Type B pancreatic cell (in vitro differentiated cells): Measurements from ENCODE around the gene MOSMO. TPM values are rescaled to one million over a fixed set of nuclear protein-coding genes. Genes with fewer than 3 reads are reported as not detected.
"Not testable (repeated sequence)": the region's sequence is repeated elsewhere in the genome, so short reads cannot be mapped to it uniquely, and the experiment has no call there.

Experiments
- DNase-seq: peaks from one replicate; pipeline ENCODE4 v3.0.0; 2021; ENCODE audit warnings: mixed read lengths; ENCODE audit not compliant: unreplicated experiment; ENCODE audit errors: extremely low spot score
- H3K27ac Mint-ChIP-seq: 2 replicates; pipeline ENCODE4 v1.8.0; 2021; ENCODE audit warnings: mild to moderate bottlenecking, mixed read lengths
- H3K27me3 Mint-ChIP-seq: 2 replicates; pipeline ENCODE4 v1.8.0; 2021; ENCODE audit warnings: mixed read lengths
- H3K36me3 Mint-ChIP-seq: 2 replicates; pipeline ENCODE4 v1.8.0; 2021; ENCODE audit warnings: mixed read lengths
- H3K4me1 Mint-ChIP-seq: one replicate; pipeline ENCODE4 v1.8.0; 2021; ENCODE audit warnings: mixed read lengths; ENCODE audit not compliant: unreplicated experiment
- H3K4me3 Mint-ChIP-seq: 2 replicates; pipeline ENCODE4 v1.8.0; 2021; ENCODE audit warnings: mild to moderate bottlenecking, mixed read lengths
- H3K9me3 Mint-ChIP-seq: 2 replicates; pipeline ENCODE4 v1.8.0; 2021; ENCODE audit warnings: mixed read lengths
- CTCF ChIP-seq: fragments of 200-600 bp; sonication (generic); conservative IDR thresholded peaks from 2 replicates; pipeline ENCODE4 v1.5.0; 2021; ENCODE audit warnings: antibody characterized with exemption, mild to moderate bottlenecking
- total RNA-seq: library from RNA; stranded (reverse); gene quantifications from 2 replicates; pipeline ENCODE4 v1.2.1, GENCODE V29; 2021; ENCODE audit warnings: low replicate concordance

The MOSMO gene
- total RNA-seq, 1 donor from 2014 or later: 13.5 TPM

GRCh38 chr16:22123146-22123545 lies 115.2 kb downstream of the MOSMO start:
- H3K36me3 Mint-ChIP-seq: no peaks in the 10 kb centered on the region
- H3K9me3 Mint-ChIP-seq: peaks cover 5% of the 10 kb centered on the region
- no peak for TF ChIP-seq CTCF

GRCh38 chr16:22123759-22124490 lies 116.0 kb downstream of the MOSMO start:
- no peak for TF ChIP-seq CTCF
- H3K36me3 Mint-ChIP-seq: no peaks in the 10 kb centered on the region
- H3K9me3 Mint-ChIP-seq: peaks cover 9% of the 10 kb centered on the region
- H3K4me3 Mint-ChIP-seq: no peak overlapping the region
- no peak for DNase-seq
- H3K27ac Mint-ChIP-seq: no peak overlapping the region
- H3K27me3 Mint-ChIP-seq: peaks cover 30% of the 10 kb centered on the region
- no peaks in the 10 kb centered on the region for H3K4me1 Mint-ChIP-seq

More at GRCh38 chr16:22123146-22123545, 115.2 kb downstream of the MOSMO start:
- DNase-seq: no peak
- H3K4me3 Mint-ChIP-seq: no peak overlapping the region
- H3K27me3 Mint-ChIP-seq: peaks cover 25% of the 10 kb centered on the region
- H3K27ac Mint-ChIP-seq: no peak overlapping the region
- no peaks in the 10 kb centered on the region for H3K4me1 Mint-ChIP-seq

- peaks cover 35% of the 10 kb centered on the region for H3K27me3 Mint-ChIP-seq
- DNase-seq: no peak
- no peak overlapping the region for H3K4me3 Mint-ChIP-seq
- H3K4me1 Mint-ChIP-seq: no peaks in the 10 kb centered on the region
- no peaks in the 10 kb centered on the region for H3K36me3 Mint-ChIP-seq
- H3K9me3 Mint-ChIP-seq: peaks cover 9% of the 10 kb centered on the region
- no peak for TF ChIP-seq CTCF
- H3K27ac Mint-ChIP-seq: no peak overlapping the region
Measured at GRCh38 chr16:22124583-22125284, 116.8 kb downstream of the MOSMO start.

GRCh38 chr16:22126037-22126558 lies 118.2 kb downstream of the MOSMO start:
- Mint-ChIP-seq H3K27ac (no peak overlapping the region), H3K4me1 (no peaks in the 10 kb centered on the region), H3K27me3 (peaks cover 33% of the 10 kb centered on the region), H3K9me3 (peaks cover 9% of the 10 kb centered on the region), H3K4me3 (no peak overlapping the region), H3K36me3 (no peaks in the 10 kb centered on the region)
- TF ChIP-seq CTCF: no peak
- no peak for DNase-seq

- H3K4me1 Mint-ChIP-seq, H3K27ac Mint-ChIP-seq, H3K9me3 Mint-ChIP-seq, H3K36me3 Mint-ChIP-seq, H3K4me3 Mint-ChIP-seq, DNase-seq: not testable (repeated sequence)
- H3K27me3 Mint-ChIP-seq: peaks cover 21% of the 10 kb centered on the region
Measured at GRCh38 chr16:22128537-22128936, 120.6 kb downstream of the MOSMO start.

GRCh38 chr16:22130528-22130927 lies 122.6 kb downstream of the MOSMO start:
- no peak for TF ChIP-seq CTCF
- Mint-ChIP-seq H3K4me1 (no peaks in the 10 kb centered on the region), H3K4me3 (no peak overlapping the region), H3K36me3 (no peaks in the 10 kb centered on the region), H3K27ac (no peak overlapping the region), H3K27me3 (peaks cover 24% of the 10 kb centered on the region), H3K9me3 (peaks cover 9% of the 10 kb centered on the region)
- no peak for DNase-seq
